SK-N-SH treated with all-trans-retinoic acid at 6 μM for 48 hours (cell line): Measurements from ENCODE around the gene USP5.

Experiments used
- ATAC-seq: fragments of 200-7000 bp; cut with Tn5 transposase; 3 replicates; pipeline ENCODE4 v1.9.1; 2020; ENCODE audit warnings: mild to moderate bottlenecking, moderate library complexity
- ARNTL ChIP-seq: fragments of 450-650 bp; formaldehyde crosslinking; IDR thresholded peaks from 2 replicates; pipeline ENCODE4 v1.5.0; 2020; ENCODE audit warnings: low read depth, mild to moderate bottlenecking, moderate library complexity, borderline replicate concordance
- BACH2 ChIP-seq: fragments of 250-450 bp; sonication (Bioruptor Pico); IDR thresholded peaks from 2 replicates; pipeline ENCODE4 v1.9.0; 2021; ENCODE audit warnings: mild to moderate bottlenecking, borderline replicate concordance
- ESRRG ChIP-seq: fragments of 250-450 bp; sonication (Bioruptor Pico); IDR thresholded peaks from 2 replicates; pipeline ENCODE4 v1.6.1; 2021; ENCODE audit warnings: mild to moderate bottlenecking
- GLIS3 ChIP-seq: fragments of 250-450 bp; sonication (Bioruptor Pico); IDR thresholded peaks from 2 replicates; pipeline ENCODE4 v1.5.0; 2020; ENCODE audit warnings: mild to moderate bottlenecking, moderate library complexity
- ISL1 ChIP-seq: fragments of 250-450 bp; sonication (Bioruptor Pico); IDR thresholded peaks from 2 replicates; pipeline ENCODE4 v2.1.2; 2022; ENCODE audit warnings: mild to moderate bottlenecking, moderate library complexity
- OSR1 ChIP-seq: fragments of 250-450 bp; sonication (Bioruptor Pico); IDR thresholded peaks from 2 replicates; pipeline ENCODE4 v1.8.0; 2022; ENCODE audit warnings: moderate library complexity, mild to moderate bottlenecking, inconsistent platforms
- PATZ1 ChIP-seq: fragments of 250-450 bp; sonication (Bioruptor Pico); IDR thresholded peaks from 2 replicates; pipeline ENCODE4 v1.8.0; 2020; ENCODE audit warnings: mild to moderate bottlenecking, moderate library complexity, borderline replicate concordance
- POU6F1 ChIP-seq: fragments of 250-450 bp; sonication (Bioruptor Pico); IDR thresholded peaks from 2 replicates; pipeline ENCODE4 v1.8.0; 2021; ENCODE audit warnings: low read depth, mild to moderate bottlenecking, moderate library complexity, borderline replicate concordance
- PPARA ChIP-seq: fragments of 250-450 bp; sonication (Bioruptor Pico); IDR thresholded peaks from 2 replicates; pipeline ENCODE4 v1.5.0; 2020; ENCODE audit warnings: mild to moderate bottlenecking, borderline replicate concordance
- RARB ChIP-seq: fragments of 250-450 bp; sonication (Bioruptor Pico); IDR thresholded peaks from 2 replicates; pipeline ENCODE4 v1.8.0; 2021; ENCODE audit warnings: mild to moderate bottlenecking, moderate library complexity
- TCF4 ChIP-seq: fragments of 250-450 bp; sonication (Bioruptor Pico); IDR thresholded peaks from 2 replicates; pipeline ENCODE4 v1.8.0; 2021; ENCODE audit warnings: mild to moderate bottlenecking, moderate library complexity, borderline replicate concordance
- TOX ChIP-seq: fragments of 250-450 bp; sonication (Bioruptor Pico); IDR thresholded peaks from 2 replicates; pipeline ENCODE4 v1.8.0; 2021; ENCODE audit warnings: mild to moderate bottlenecking, moderate library complexity, borderline replicate concordance
- TSHZ2 ChIP-seq: fragments of 250-450 bp; sonication (Bioruptor Pico); IDR thresholded peaks from 2 replicates; pipeline ENCODE4 v1.5.0; 2020; ENCODE audit warnings: mild to moderate bottlenecking, moderate library complexity
- ZC3H10 ChIP-seq: fragments of 250-450 bp; sonication (Bioruptor Pico); IDR thresholded peaks from 2 replicates; pipeline ENCODE4 v1.5.1; 2021; ENCODE audit warnings: mild to moderate bottlenecking, moderate library complexity
- ZFP30 ChIP-seq: fragments of 450-650 bp; formaldehyde crosslinking; IDR thresholded peaks from 2 replicates; pipeline ENCODE4 v1.5.0; 2022; ENCODE audit warnings: mild to moderate bottlenecking, moderate library complexity
- ZNF565 ChIP-seq: fragments of 450-650 bp; formaldehyde crosslinking; conservative IDR thresholded peaks from 2 replicates; pipeline ENCODE4 v1.5.0; 2020; ENCODE audit warnings: low read depth, mild to moderate bottlenecking, moderate library complexity
- ZNF70 ChIP-seq: fragments of 450-650 bp; formaldehyde crosslinking; IDR thresholded peaks from 2 replicates; pipeline ENCODE4 v1.5.0; 2020; ENCODE audit warnings: mild to moderate bottlenecking, moderate library complexity
- ZNF8 ChIP-seq: fragments of 450-650 bp; formaldehyde crosslinking; IDR thresholded peaks from 2 replicates; pipeline ENCODE4 v1.5.0; 2020; ENCODE audit warnings: mild to moderate bottlenecking, moderate library complexity
- TF ChIP-seq, protein P1 (sequence below): fragments of 250-450 bp; sonication (Bioruptor Pico); IDR thresholded peaks from 2 replicates; pipeline ENCODE4 v1.5.1; 2021; ENCODE audit warnings: mild to moderate bottlenecking, moderate library complexity
- TF ChIP-seq, protein P2 (sequence below): fragments of 250-450 bp; sonication (Bioruptor Pico); IDR thresholded peaks from 2 replicates; pipeline ENCODE4 v1.5.1; 2020; ENCODE audit warnings: low read depth, mild to moderate bottlenecking, moderate library complexity

Gene USP5

GRCh38 chr12:6830999-6831398 lies 21.0 kb upstream of the USP5 start (continued):
- TF ChIP-seq, protein P1, sequence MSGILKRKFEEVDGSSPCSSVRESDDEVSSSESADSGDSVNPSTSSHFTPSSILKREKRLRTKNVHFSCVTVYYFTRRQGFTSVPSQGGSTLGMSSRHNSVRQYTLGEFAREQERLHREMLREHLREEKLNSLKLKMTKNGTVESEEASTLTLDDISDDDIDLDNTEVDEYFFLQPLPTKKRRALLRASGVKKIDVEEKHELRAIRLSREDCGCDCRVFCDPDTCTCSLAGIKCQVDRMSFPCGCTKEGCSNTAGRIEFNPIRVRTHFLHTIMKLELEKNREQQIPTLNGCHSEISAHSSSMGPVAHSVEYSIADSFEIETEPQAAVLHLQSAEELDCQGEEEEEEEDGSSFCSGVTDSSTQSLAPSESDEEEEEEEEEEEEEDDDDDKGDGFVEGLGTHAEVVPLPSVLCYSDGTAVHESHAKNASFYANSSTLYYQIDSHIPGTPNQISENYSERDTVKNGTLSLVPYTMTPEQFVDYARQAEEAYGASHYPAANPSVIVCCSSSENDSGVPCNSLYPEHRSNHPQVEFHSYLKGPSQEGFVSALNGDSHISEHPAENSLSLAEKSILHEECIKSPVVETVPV (CRISPR knock-in tag), result no peak

DNA sequence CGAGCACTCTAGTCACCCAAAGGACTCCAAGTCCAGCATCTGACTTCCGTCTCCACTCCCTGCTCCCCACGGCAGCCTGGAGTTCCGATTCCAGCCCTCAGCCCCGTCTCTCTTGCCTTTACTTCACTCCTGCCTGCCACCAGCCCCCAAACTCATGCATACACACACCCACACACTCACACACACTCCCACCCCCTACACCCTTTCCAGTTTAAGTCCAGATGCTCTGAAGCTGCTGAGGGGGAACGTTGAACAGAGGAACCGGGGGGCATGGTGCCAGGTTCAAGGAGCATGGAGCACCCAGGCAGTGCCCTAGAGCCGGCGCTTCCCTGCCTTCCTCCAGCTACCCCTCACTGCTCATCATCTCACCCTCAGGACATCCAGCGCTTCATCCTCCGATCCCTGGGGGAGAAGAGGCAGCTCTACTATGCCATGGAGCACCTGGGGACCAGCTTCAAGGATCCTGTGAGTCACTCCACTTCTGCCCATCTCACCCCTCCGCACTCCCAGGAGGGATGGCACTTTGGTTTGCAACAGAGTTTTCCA lies 20.4 kb upstream of the USP5 start:
- no peak for TF ChIP-seq ESRRG (CRISPR knock-in tag)
- TF ChIP-seq BACH2, result no peak
- no peak for TF ChIP-seq ZNF8 (CRISPR knock-in tag)
- no peak for TF ChIP-seq ZFP30
- no peak for TF ChIP-seq PPARA (CRISPR knock-in tag)
- no peak for TF ChIP-seq TCF4 (CRISPR knock-in tag)
- TF ChIP-seq OSR1 (CRISPR knock-in tag), result no peak
- no peak for TF ChIP-seq ZC3H10 (CRISPR knock-in tag)
- TF ChIP-seq TSHZ2 (CRISPR knock-in tag), result no peak
- TF ChIP-seq GLIS3 (CRISPR knock-in tag), result no peak
- TF ChIP-seq TOX (CRISPR knock-in tag), result no peak
- no peak for TF ChIP-seq ZNF70 (CRISPR knock-in tag)
- TF ChIP-seq ISL1 (CRISPR knock-in tag), result no peak
- TF ChIP-seq, protein P1 (CRISPR knock-in tag), result no peak
- TF ChIP-seq ARNTL, result no peak
- TF ChIP-seq ZNF565 (CRISPR knock-in tag), result no peak
- TF ChIP-seq PATZ1, result no peak
- TF ChIP-seq, all 23 proteins: peak for 0

GRCh38 chr12:6832125-6832524 lies 19.8 kb upstream of the USP5 start:
- no peak for ATAC-seq
- TF ChIP-seq, protein P1 (CRISPR knock-in tag), result no peak
- TF ChIP-seq TSHZ2 (CRISPR knock-in tag), result no peak
- no peak for TF ChIP-seq ZNF8 (CRISPR knock-in tag)
- TF ChIP-seq OSR1 (CRISPR knock-in tag), result no peak
- TF ChIP-seq ZFP30, result no peak
- TF ChIP-seq ESRRG (CRISPR knock-in tag), result no peak
- no peak for TF ChIP-seq ARNTL
- no peak for TF ChIP-seq POU6F1
- TF ChIP-seq GLIS3 (CRISPR knock-in tag), result no peak
- TF ChIP-seq, protein P2, sequence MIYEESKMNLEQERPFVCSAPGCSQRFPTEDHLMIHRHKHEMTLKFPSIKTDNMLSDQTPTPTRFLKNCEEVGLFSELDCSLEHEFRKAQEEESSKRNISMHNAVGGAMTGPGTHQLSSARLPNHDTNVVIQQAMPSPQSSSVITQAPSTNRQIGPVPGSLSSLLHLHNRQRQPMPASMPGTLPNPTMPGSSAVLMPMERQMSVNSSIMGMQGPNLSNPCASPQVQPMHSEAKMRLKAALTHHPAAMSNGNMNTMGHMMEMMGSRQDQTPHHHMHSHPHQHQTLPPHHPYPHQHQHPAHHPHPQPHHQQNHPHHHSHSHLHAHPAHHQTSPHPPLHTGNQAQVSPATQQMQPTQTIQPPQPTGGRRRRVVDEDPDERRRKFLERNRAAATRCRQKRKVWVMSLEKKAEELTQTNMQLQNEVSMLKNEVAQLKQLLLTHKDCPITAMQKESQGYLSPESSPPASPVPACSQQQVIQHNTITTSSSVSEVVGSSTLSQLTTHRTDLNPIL, result no peak
- no peak for TF ChIP-seq RARB (CRISPR knock-in tag)
- TF ChIP-seq ZNF70 (CRISPR knock-in tag), result no peak

More for the DNA sequence above, 20.4 kb upstream of the USP5 start:
- ATAC-seq, result no peak
